Fibroblast of pulmonary artery (primary cell): ENCODE results near the gene SYNJ1.
"Not testable (repeated sequence)": the region's sequence is repeated elsewhere in the genome, so short reads cannot be mapped to it uniquely, and the experiment has no call there.

Experiments
- DNase-seq: peaks from one replicate; pipeline ENCODE4 v3.0.0-alpha.2; 2010; ENCODE audit warnings: low read depth
- H3K4me3 ChIP-seq: replicated peaks from 2 replicates; pipeline ENCODE4 v1.5.1; 2011; ENCODE audit warnings: low read depth, mild to moderate bottlenecking, control low read depth, low read length, moderate library complexity
- CTCF ChIP-seq: IDR thresholded peaks from 2 replicates; pipeline ENCODE4 v1.5.1; 2011; ENCODE audit warnings: mild to moderate bottlenecking, control low read depth, low read length, inconsistent platforms; ENCODE audit errors: missing control alignments

The SYNJ1 gene

DNA sequence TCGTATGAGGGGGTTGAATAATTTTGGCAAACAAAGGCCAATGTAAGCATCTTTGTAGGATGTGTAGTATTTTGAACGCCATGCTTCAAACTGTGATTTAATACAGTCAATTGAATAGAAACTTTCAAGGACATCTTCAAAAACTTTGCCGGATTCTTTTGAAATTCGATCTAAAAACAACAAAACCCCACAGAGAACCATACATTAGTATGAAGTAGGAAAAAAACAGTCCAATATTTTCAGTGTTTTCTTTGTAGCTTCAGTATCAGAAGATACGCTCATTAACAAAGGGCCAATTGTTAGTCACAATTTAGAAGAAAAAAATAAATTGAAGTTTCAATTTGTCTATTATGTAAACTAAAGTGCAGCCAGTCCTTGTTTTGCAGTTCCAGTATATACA lies 20.7 kb upstream of the SYNJ1 start:
- no peak for DNase-seq
- no peak overlapping the region for H3K4me3 ChIP-seq
- no peak for TF ChIP-seq CTCF

GRCh38 chr21:32747396-32747795 lies 19.6 kb upstream of the SYNJ1 start:
- H3K4me3 ChIP-seq, result no peak overlapping the region
- no peak for DNase-seq
- no peak for TF ChIP-seq CTCF

- not testable (repeated sequence) for H3K4me3 ChIP-seq, DNase-seq
Observed at GRCh38 chr21:32746711-32747110, 18.9 kb upstream of the SYNJ1 start.

DNA sequence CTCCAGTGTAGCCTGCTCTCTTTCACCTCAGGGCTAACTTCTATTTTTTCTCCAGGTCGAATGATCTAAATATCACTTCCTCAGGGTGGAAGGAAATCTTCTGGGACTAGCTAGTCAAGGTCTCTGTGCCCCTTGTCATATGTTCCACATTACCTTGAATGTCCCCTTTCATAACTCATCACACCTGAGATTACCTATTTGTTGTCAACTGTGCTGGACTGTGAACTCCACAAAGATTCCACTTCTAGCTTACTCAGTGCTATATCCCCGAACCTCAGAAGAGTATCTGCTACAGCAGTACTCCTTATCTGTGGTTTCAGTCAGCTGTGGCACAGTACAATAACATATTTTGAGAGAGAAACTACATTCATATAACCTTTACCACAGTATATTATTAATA lies 14.6 kb upstream of the SYNJ1 start:
- DNase-seq, result no peak
- TF ChIP-seq CTCF, result no peak
- H3K4me3 ChIP-seq, result no peak overlapping the region

GRCh38 chr21:32741336-32741735 lies 13.5 kb upstream of the SYNJ1 start:
- H3K4me3 ChIP-seq, result no peak overlapping the region
- no peak for TF ChIP-seq CTCF
- no peak for DNase-seq

DNA sequence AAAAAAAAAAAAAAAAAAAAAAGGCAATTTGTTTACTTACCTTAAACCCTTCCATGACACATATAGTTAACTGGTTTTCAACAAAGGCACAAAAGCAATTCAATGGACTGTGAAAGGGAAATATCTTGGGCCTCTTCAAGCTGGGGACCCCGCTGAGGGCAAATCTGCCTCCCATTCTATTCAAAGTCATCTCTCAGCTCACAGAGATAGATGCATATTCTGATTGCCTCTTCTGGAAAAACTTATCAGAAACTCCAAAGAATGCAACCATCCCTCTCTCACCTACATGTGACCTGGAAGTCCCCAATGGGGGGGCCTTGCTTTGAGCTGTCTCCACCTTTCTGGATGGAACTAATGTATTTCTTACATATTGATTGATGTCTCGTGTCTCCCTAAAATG lies 12.1 kb upstream of the SYNJ1 start:
- H3K4me3 ChIP-seq, result no peak overlapping the region
- no peak for DNase-seq
- no peak for TF ChIP-seq CTCF

GRCh38 chr21:32736083-32736482 lies 8.3 kb upstream of the SYNJ1 start:
- H3K4me3 ChIP-seq, DNase-seq: not testable (repeated sequence)

DNA sequence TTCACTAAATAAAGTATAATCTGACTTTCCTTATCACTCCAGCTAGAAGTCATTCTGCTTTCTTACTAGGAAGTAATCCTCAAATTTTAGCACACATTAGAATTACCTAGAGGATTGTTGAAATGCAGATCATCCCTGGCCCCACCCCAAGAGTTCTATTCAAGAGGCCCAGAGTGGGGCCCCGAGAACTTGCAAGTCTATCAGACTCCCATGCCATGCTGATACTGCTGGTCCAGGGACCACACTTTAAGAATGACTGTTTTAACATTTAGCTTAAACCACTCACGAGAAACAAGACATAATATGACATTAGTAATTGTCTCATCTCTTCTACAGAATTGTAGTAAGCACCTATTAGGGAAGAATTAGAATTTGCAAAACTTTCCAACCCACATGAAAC lies 7.7 kb upstream of the SYNJ1 start:
- no peak overlapping the region for H3K4me3 ChIP-seq
- TF ChIP-seq CTCF, result no peak
- no peak for DNase-seq
